Stimulated activated CD4-positive, alpha-beta T cell treated with anti-CD3 and anti-CD28 coated beads, Interleukin-2, amount 100 ng/mL, for 48 hours (primary cell): ENCODE results near the gene ZNF23.
A peak's percentile ranks its signal among the peaks of the same experiment; 100 is the strongest.

Experiments used
- DNase-seq, 2 donors: peaks; one replicate each; pipeline ENCODE4 v3.0.0-alpha.2; 2020

Gene ZNF23

GRCh38 chr16:71425746-71426068 is 36.3 kb downstream of the ZNF23 start:
- DNase-seq: no peak

GRCh38 chr16:71424626-71425025 is 37.4 kb downstream of the ZNF23 start:
- DNase-seq: no peak

GRCh38 chr16:71423865-71424264 is 38.2 kb downstream of the ZNF23 start:
- no peak for DNase-seq

- no peak for DNase-seq
These were observed 39.0 kb downstream of the ZNF23 start for GRCh38 chr16:71423016-71423415.

- DNase-seq: peak; percentile 10 to 33
These were observed 40.1 kb downstream of the ZNF23 start for GRCh38 chr16:71421911-71422310.

- no peak for DNase-seq
These were observed 48.0 kb downstream of the ZNF23 start for GRCh38 chr16:71414038-71414437.

GRCh38 chr16:71413341-71413740 is 48.7 kb downstream of the ZNF23 start:
- DNase-seq: no peak

- DNase-seq: peak; percentile 59 to 67
These were observed 49.5 kb downstream of the ZNF23 start for GRCh38 chr16:71412270-71413160.

- no peak for DNase-seq
These were observed 51.9 kb downstream of the ZNF23 start for GRCh38 chr16:71410146-71410545.

GRCh38 chr16:71409011-71409775 is 52.9 kb downstream of the ZNF23 start:
- DNase-seq: no peak

- DNase-seq: no peak
These were observed 53.5 kb downstream of the ZNF23 start for GRCh38 chr16:71408536-71408935.

- no peak for DNase-seq
These were observed 54.3 kb downstream of the ZNF23 start for GRCh38 chr16:71407731-71408130.

GRCh38 chr16:71406724-71407123 is 55.3 kb downstream of the ZNF23 start:
- DNase-seq: no peak

- no peak for DNase-seq
These were observed 55.7 kb downstream of the ZNF23 start for GRCh38 chr16:71406316-71406715.

- no peak for DNase-seq
These were observed 57.7 kb downstream of the ZNF23 start for GRCh38 chr16:71404364-71404763.

- no peak for DNase-seq
These were observed 59.4 kb downstream of the ZNF23 start for GRCh38 chr16:71402674-71403073.

- no peak for DNase-seq
These were observed 60.0 kb downstream of the ZNF23 start for GRCh38 chr16:71402007-71402406.

- DNase-seq: no peak
These were observed 62.1 kb downstream of the ZNF23 start for GRCh38 chr16:71399801-71400563.
